ENCODE results near the gene NBEAL2. TPM values are rescaled to one million over a fixed set of nuclear protein-coding genes. Genes with fewer than 3 reads are reported as not detected.

Gene NBEAL2
- total and polyA plus RNA-seq, 2 of the 8 experiments (the other 6 are each of a cell fraction or from before 2014, with no cell fraction given): 27.3 to 46.9 TPM

GRCh38 chr3:47007482-47008233 is 28.2 kb downstream of the NBEAL2 start:
- H3K4ac ChIP-seq (replicated peaks; ENCODE audit: insufficient read length, low read depth, low read length): no peak overlapping the region
- peak overlapping the region; percentile 45; the same call in 1 of the 2 replicates for H4K8ac ChIP-seq (ENCODE audit: extremely low read depth, insufficient read depth, low read length)
- CTCF ChIA-PET (ENCODE audit: partially characterized antibody): interaction anchor here (1.1 to 14.2 kb wide), 5 partner anchors 9 to 363 kb away, joined by 4 to 130 read pairs (median 6); partner anchors contain the start of genes CCDC12 and NBEAL2
- no peak overlapping the region for H2BK20ac ChIP-seq (ENCODE audit: low read length)
- H3K36me3 ChIP-seq (ENCODE audit: control insufficient read depth in 2 of 4, insufficient read depth in 4 of 4, low read length in 3 of 4): peaks cover 5 to 27% (median 17%) of the 10 kb centered on the region in 4 experiments; a peak in 6 of 8 replicates
- no peak overlapping the region for H4K91ac ChIP-seq (replicated peaks; ENCODE audit: insufficient read length, low read length)
- H3K4me1 ChIP-seq (replicated peaks in 1 of 4; ENCODE audit: control insufficient read depth in 3 of 4, insufficient read depth in 4 of 4, low read length in 3 of 4): peaks cover 0 to 9% (median 5%) of the 10 kb centered on the region in 4 experiments; a peak in 5 of 7 replicates
- no peaks in the 10 kb centered on the region; the same call in 1 of the 2 replicates for H3K79me1 ChIP-seq (ENCODE audit: low read depth, low read length)
- 87% methylated on average over 16 of the region's 16 CpGs; no CpG with 5 or more reads in 1 of the 2 experiments for WGBS, 2 experiments (ENCODE audit: extremely low coverage in 1 of 2, insufficient coverage in 1 of 2, insufficient read length in 1 of 2, insufficient replicate concordance in 2 of 2, low coverage in 1 of 2, low lambda C conversion rate in 2 of 2, missing lambda C conversion rate in 1 of 2)
- H3K56ac ChIP-seq (replicated peaks; ENCODE audit: insufficient read length, low read depth, low read length): no peak overlapping the region
- peaks cover 3% of the 10 kb centered on the region; the same call in 1 of the 2 replicates for H3K23me2 ChIP-seq (ENCODE audit: low read depth, low read length)
- no peak overlapping the region for H4K5ac ChIP-seq (ENCODE audit: insufficient read length, low read depth, low read length)
- peaks cover 0 to 15% of the 10 kb centered on the region in 2 experiments for H4K20me1 ChIP-seq (replicated peaks in 1 of 2; ENCODE audit: control insufficient read depth in 1 of 2, insufficient read depth in 2 of 2, low read length in 2 of 2)
- H3K27ac ChIP-seq (ENCODE audit: low read depth, low read length): no peak overlapping the region
- H2BK15ac ChIP-seq (ENCODE audit: low read length): no peak overlapping the region
- DNase-seq (ENCODE audit: low read depth in 1 of 2, low spot score in 2 of 2) (no peak), FAIRE-seq (no peak)
- no peak overlapping the region for H3K4me2 ChIP-seq (ENCODE audit: insufficient read depth in 1 of 2, low read depth in 2 of 2, low read length in 2 of 2)
- H3K14ac ChIP-seq (ENCODE audit: insufficient read length): no peak overlapping the region
- no peaks in the 10 kb centered on the region for H3K79me2 ChIP-seq (ENCODE audit: control insufficient read depth in 1 of 2, insufficient read depth in 2 of 2, low read length in 2 of 2)
- H2AK5ac ChIP-seq (ENCODE audit: low read depth, low read length): no peak overlapping the region
- no peaks in the 10 kb centered on the region for H3K9me3 ChIP-seq (ENCODE audit: insufficient read depth in 2 of 2, low read depth in 1 of 2, low read length in 1 of 2)
- no peak overlapping the region for H3K18ac ChIP-seq (ENCODE audit: extremely low read depth, low read length)
- POLR2A ChIA-PET (ENCODE audit: partially characterized antibody): interaction anchor here (0.7 to 1.6 kb wide), 4 partner anchors 10 to 373 kb away, joined by 3 to 4 read pairs (median 4); partner anchors contain the start of genes PTPN23 and SETD2
- no peak overlapping the region for H2BK5ac ChIP-seq (ENCODE audit: low read depth, low read length)
- H3K9ac ChIP-seq (replicated peaks in 1 of 4; ENCODE audit: extremely low read depth in 1 of 4, low read depth in 3 of 4, low read length in 3 of 4): no peak overlapping the region
- no peak overlapping the region for H3K4me3 ChIP-seq (ENCODE audit: extremely low read depth in 1 of 4, insufficient read depth in 2 of 4, low read depth in 3 of 4, low read length in 4 of 4)
- no peak overlapping the region for H2BK120ac ChIP-seq (replicated peaks; ENCODE audit: low read depth, low read length)
- H3K23ac ChIP-seq (ENCODE audit: insufficient read length): no peak overlapping the region
- H3K27me3 ChIP-seq (replicated peaks in 1 of 4; ENCODE audit: control insufficient read depth in 3 of 4, extremely low read depth in 1 of 4, insufficient read depth in 3 of 4, low read length in 3 of 4): no peaks in the 10 kb centered on the region
- no peak overlapping the region for H2AFZ ChIP-seq (ENCODE audit: low read length)
- H2BK12ac ChIP-seq (ENCODE audit: low read depth, low read length): no peak overlapping the region
- TF ChIP-seq HDAC2 (IDR thresholded peaks at IDR 0.05; ENCODE audit: borderline replicate concordance in 1 of 2, low read depth in 2 of 2, low read length in 2 of 2) (no peak), SIRT6 (IDR thresholded peaks at IDR 0.05; ENCODE audit: low read length) (no peak), TEAD4 (IDR thresholded peaks at IDR 0.05; ENCODE audit: low read depth, low read length) (no peak), ZNF274 (IDR thresholded peaks at IDR 0.05; ENCODE audit: borderline replicate concordance, extremely low read depth, low read length) (no peak), RAD21 (IDR thresholded peaks at IDR 0.05 in 1 of 2, conservative IDR thresholded peaks at IDR 0.05 in 1 of 2; ENCODE audit: low read depth in 2 of 2, low read length in 2 of 2) (no peak), NRF1 (IDR thresholded peaks at IDR 0.05; ENCODE audit: low read depth, low read length) (no peak), RXRA (IDR thresholded peaks at IDR 0.05; ENCODE audit: insufficient read depth, low read depth, low read length) (no peak), TBP (IDR thresholded peaks at IDR 0.05; ENCODE audit: low read depth, low read length) (no peak), TAF7 (optimal IDR thresholded peaks at IDR 0.05; ENCODE audit: borderline replicate concordance, low read depth, low read length) (no peak), SAP30 (IDR thresholded peaks at IDR 0.05; ENCODE audit: insufficient read depth, insufficient replicate concordance, low read length) (no peak)
